ENCODE measurements around the gene NMRK1. TPM values are rescaled to one million over a fixed set of nuclear protein-coding genes. Genes with fewer than 3 reads are reported as not detected.

The NMRK1 gene
- total and polyA plus RNA-seq, 7 experiments from 2014 or later = 23.4 to 103 (median 64.3) TPM

GRCh38 chr9:75106857-75107256, 18.9 kb upstream of the NMRK1 start:
- peaks cover 3 to 32% (median 20%) of the 10 kb centered on the region in 5 donors for H3K36me3 Mint-ChIP-seq
- POLR2A ChIA-PET = interaction anchor here (0.8 to 4.1 kb wide), 2 partner anchors 20 to 42 kb away, joined by 6 to 18 read pairs; partner anchors contain the start of genes NMRK1 and OSTF1

GRCh38 chr9:75105841-75106240, 17.9 kb upstream of the NMRK1 start:
- peaks cover 3 to 21% of the 10 kb centered on the region in 2 donors for H3K4me1 ChIP-seq (ENCODE audit: control insufficient read depth in 2 of 2, insufficient read depth in 2 of 2, low read length in 2 of 2)
- CTCF ChIA-PET = no interaction called here
- peaks cover 3 to 34% (median 25%) of the 10 kb centered on the region in 5 donors for H3K36me3 Mint-ChIP-seq

More at GRCh38 chr9:75106857-75107256, 18.9 kb upstream of the NMRK1 start:
- H3K4me3 ChIP-seq (ENCODE audit: low read length) = no peak overlapping the region
- peaks cover 38 to 86% (median 74%) of the 10 kb centered on the region in 7 donors for H3K4me1 Mint-ChIP-seq
- H3K27ac ChIP-seq (ENCODE audit: low read depth, low read length) = no peak overlapping the region
- CTCF ChIA-PET = interaction anchor here (0.7 kb wide), 1 partner anchor 14 kb away, joined by 4 read pairs; no protein-coding TSS in a partner anchor
- H3K9me3 ChIP-seq (ENCODE audit: control insufficient read depth in 2 of 3, low read length in 3 of 3) = no peaks in the 10 kb centered on the region
- peak overlapping the region in 2 of 9 donors; percentile 23 to 25 for H3K27ac Mint-ChIP-seq
- H3K4me3 Mint-ChIP-seq = no peak overlapping the region
- no peak for ATAC-seq
- H3K27me3 Mint-ChIP-seq = no peaks in the 10 kb centered on the region
- DNase-seq = no peak
- H3K36me3 ChIP-seq (ENCODE audit: control insufficient read depth in 2 of 3, insufficient read depth in 3 of 3, low read length in 3 of 3) = no peaks in the 10 kb centered on the region
- no peaks in the 10 kb centered on the region for H3K27me3 ChIP-seq (ENCODE audit: control insufficient read depth in 2 of 2, insufficient read depth in 2 of 2, low read length in 2 of 2)
- H3K9me3 Mint-ChIP-seq = no peaks in the 10 kb centered on the region
- intact Hi-C loops (cut with micrococcal nuclease) = no loop called here
- H3K4me1 ChIP-seq (ENCODE audit: control insufficient read depth in 2 of 2, insufficient read depth in 2 of 2, low read length in 2 of 2) = peaks cover 3 to 17% of the 10 kb centered on the region in 2 donors

GRCh38 chr9:75105019-75105540, 17.1 kb upstream of the NMRK1 start:
- no peak for DNase-seq
- POLR2A ChIA-PET = interaction anchor here (0.9 to 4.1 kb wide), 4 partner anchors 10 to 22 kb away, joined by 3 to 18 read pairs (median 4); partner anchors contain the start of genes NMRK1 and OSTF1

More at GRCh38 chr9:75105841-75106240, 17.9 kb upstream of the NMRK1 start:
- POLR2A ChIA-PET = interaction anchor here (0.9 to 4.1 kb wide), 3 partner anchors 9 to 19 kb away, joined by 3 to 18 read pairs (median 3); partner anchors contain the start of genes NMRK1 and OSTF1
- Mint-ChIP-seq H3K27me3 (no peaks in the 10 kb centered on the region), H3K4me1 (peaks cover 39 to 85% (median 75%) of the 10 kb centered on the region in 7 donors), H3K4me3 (peak overlapping the region in 2 of 10 donors; percentile 0 to 11), H3K27ac (peak overlapping the region in 6 of 9 donors; percentile 16 to 80 (median 38)), H3K9me3 (no peaks in the 10 kb centered on the region)
- no peak for ATAC-seq
- DNase-seq = no peak
- Histone ChIP-seq H3K9me3 (ENCODE audit: control insufficient read depth in 2 of 3, low read length in 3 of 3) (no peaks in the 10 kb centered on the region), H3K4me3 (ENCODE audit: low read length) (no peak overlapping the region), H3K27ac (ENCODE audit: low read depth, low read length) (no peak overlapping the region), H3K27me3 (ENCODE audit: control insufficient read depth in 2 of 2, insufficient read depth in 2 of 2, low read length in 2 of 2) (no peaks in the 10 kb centered on the region), H3K36me3 (ENCODE audit: control insufficient read depth in 2 of 3, insufficient read depth in 3 of 3, low read length in 3 of 3) (no peaks in the 10 kb centered on the region)
- intact Hi-C loops (cut with micrococcal nuclease) = no loop called here

DNA sequence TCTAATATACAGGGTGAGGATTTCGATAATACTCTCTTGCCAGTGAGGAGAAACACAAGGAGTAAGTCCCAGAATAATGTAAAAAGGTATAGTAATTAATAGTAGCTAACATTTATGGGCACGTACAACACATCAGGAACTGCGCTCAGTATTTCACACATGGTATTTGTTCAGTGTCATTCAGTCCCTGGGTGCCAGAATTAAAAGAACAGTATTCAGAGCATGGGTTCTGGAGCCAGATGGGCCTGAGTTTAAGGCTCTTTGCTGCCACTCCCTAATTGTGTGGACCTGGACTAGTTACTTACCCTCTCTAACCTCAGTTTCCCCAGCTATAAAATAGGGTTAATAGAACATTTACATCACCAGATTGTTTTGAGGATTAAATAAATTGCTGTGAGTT, 16.7 kb upstream of the NMRK1 start:
- Mint-ChIP-seq H3K4me1 (peaks cover 36 to 81% (median 69%) of the 10 kb centered on the region in 7 donors), H3K27ac (peak overlapping the region in 7 of 9 donors; percentile 12 to 76 (median 52)), H3K9me3 (no peaks in the 10 kb centered on the region), H3K36me3 (peaks cover 0 to 28% (median 19%) of the 10 kb centered on the region in 5 donors), H3K4me3 (peak overlapping the region in 2 of 10 donors; percentile 0 to 14), H3K27me3 (no peaks in the 10 kb centered on the region)
- ChIA-PET CTCF (interaction anchor here (0.6 kb wide), 1 partner anchor 941 kb away, joined by 3 read pairs; no protein-coding TSS in a partner anchor), POLR2A (interaction anchor here (0.7 to 4.1 kb wide), 3 partner anchors 9 to 21 kb away, joined by 5 to 18 read pairs (median 5); partner anchors contain the start of genes NMRK1 and OSTF1)
- ATAC-seq = no peak
- no peaks in the 10 kb centered on the region for H3K27me3 ChIP-seq (ENCODE audit: control insufficient read depth in 2 of 2, insufficient read depth in 2 of 2, low read length in 2 of 2)
- intact Hi-C loops (cut with micrococcal nuclease) = no loop called here
- H3K36me3 ChIP-seq (ENCODE audit: control insufficient read depth in 2 of 3, insufficient read depth in 3 of 3, low read length in 3 of 3) = no peaks in the 10 kb centered on the region
- peaks cover 3 to 22% of the 10 kb centered on the region in 2 donors for H3K4me1 ChIP-seq (ENCODE audit: control insufficient read depth in 2 of 2, insufficient read depth in 2 of 2, low read length in 2 of 2)
- DNase-seq = no peak
- H3K27ac ChIP-seq (ENCODE audit: low read depth, low read length) = no peak overlapping the region
- H3K9me3 ChIP-seq (ENCODE audit: control insufficient read depth in 2 of 3, low read length in 3 of 3) = no peaks in the 10 kb centered on the region
- no peak overlapping the region for H3K4me3 ChIP-seq (ENCODE audit: low read length)

More at GRCh38 chr9:75105019-75105540, 17.1 kb upstream of the NMRK1 start:
- Histone ChIP-seq H3K27me3 (ENCODE audit: control insufficient read depth in 2 of 2, insufficient read depth in 2 of 2, low read length in 2 of 2) (no peaks in the 10 kb centered on the region), H3K9me3 (ENCODE audit: control insufficient read depth in 2 of 3, low read length in 3 of 3) (no peaks in the 10 kb centered on the region), H3K4me3 (ENCODE audit: low read length) (no peak overlapping the region), H3K36me3 (ENCODE audit: control insufficient read depth in 2 of 3, insufficient read depth in 3 of 3, low read length in 3 of 3) (no peaks in the 10 kb centered on the region), H3K27ac (ENCODE audit: low read depth, low read length) (no peak overlapping the region), H3K4me1 (ENCODE audit: control insufficient read depth in 2 of 2, insufficient read depth in 2 of 2, low read length in 2 of 2) (peaks cover 3 to 22% of the 10 kb centered on the region in 2 donors)
- Mint-ChIP-seq H3K27ac (peak overlapping the region in 8 of 9 donors; percentile 39 to 80 (median 64)), H3K9me3 (no peaks in the 10 kb centered on the region), H3K4me3 (peak overlapping the region in 4 of 10 donors; percentile 0 to 47 (median 37)), H3K27me3 (no peaks in the 10 kb centered on the region), H3K36me3 (peaks cover under 1 to 31% (median 22%) of the 10 kb centered on the region in 5 donors), H3K4me1 (peaks cover 34 to 80% (median 72%) of the 10 kb centered on the region in 7 donors)
- CTCF ChIA-PET = no interaction called here
- ATAC-seq = no peak
- intact Hi-C loops (cut with micrococcal nuclease) = no loop called here

DNA sequence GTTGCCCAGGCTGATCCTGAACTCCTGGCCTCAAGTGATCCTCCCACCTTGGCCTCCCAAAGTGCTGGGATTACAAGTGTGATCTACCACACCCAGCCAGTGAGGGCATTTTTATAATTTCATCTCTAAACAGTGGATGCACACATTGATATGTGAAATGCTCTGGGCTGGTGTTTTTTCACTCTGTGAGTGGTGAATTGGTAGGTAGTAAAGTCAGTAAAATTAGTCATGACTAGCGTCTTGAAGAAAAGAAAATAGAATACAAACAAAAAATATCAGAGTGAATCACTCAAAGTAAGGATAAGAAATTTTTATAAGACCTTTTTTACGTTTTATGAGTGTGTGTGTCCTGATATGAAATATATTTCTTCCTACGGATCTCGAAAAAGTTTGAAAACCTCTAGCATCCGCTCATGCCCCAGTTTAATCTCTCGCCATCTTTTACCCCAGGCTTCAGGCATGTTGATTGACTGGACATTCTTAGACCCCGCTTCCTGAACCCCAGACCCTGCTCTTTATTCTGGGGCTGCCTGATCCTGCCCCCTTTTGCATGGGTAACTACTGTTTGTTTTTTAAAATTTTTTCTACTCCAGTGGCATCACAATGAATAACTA, 14.3 kb upstream of the NMRK1 start:
- Mint-ChIP-seq H3K36me3 (peaks cover 0 to 33% (median 17%) of the 10 kb centered on the region in 5 donors), H3K27me3 (no peaks in the 10 kb centered on the region), H3K4me1 (peaks cover 34 to 78% (median 66%) of the 10 kb centered on the region in 7 donors), H3K9me3 (no peaks in the 10 kb centered on the region), H3K4me3 (no peak overlapping the region), H3K27ac (peak overlapping the region in 7 of 9 donors; percentile 24 to 75 (median 59))
- H3K27me3 ChIP-seq (ENCODE audit: control insufficient read depth in 2 of 2, insufficient read depth in 2 of 2, low read length in 2 of 2) = no peaks in the 10 kb centered on the region
- POLR2A ChIA-PET = interaction anchor here (1.0 to 1.6 kb wide), 3 partner anchors 11 to 15 kb away, joined by 3 to 5 read pairs (median 4); partner anchors contain the start of genes NMRK1 and OSTF1
- no peak overlapping the region for H3K27ac ChIP-seq (ENCODE audit: low read depth, low read length)
- no peaks in the 10 kb centered on the region for H3K36me3 ChIP-seq (ENCODE audit: control insufficient read depth in 2 of 3, insufficient read depth in 3 of 3, low read length in 3 of 3)
- H3K9me3 ChIP-seq (ENCODE audit: control insufficient read depth in 2 of 3, low read length in 3 of 3) = no peaks in the 10 kb centered on the region
- no peak for ATAC-seq
- intact Hi-C loops (cut with micrococcal nuclease) = no loop called here
- no peak overlapping the region for H3K4me3 ChIP-seq (ENCODE audit: low read length)
- CTCF ChIA-PET = interaction anchor here (0.6 to 1.5 kb wide), 2 partner anchors 15 to 1337 kb away, joined by 3 to 4 read pairs; no protein-coding TSS in a partner anchor
- DNase-seq = no peak
- H3K4me1 ChIP-seq (ENCODE audit: control insufficient read depth in 2 of 2, insufficient read depth in 2 of 2, low read length in 2 of 2) = peaks cover 3 to 30% of the 10 kb centered on the region in 2 donors

DNA sequence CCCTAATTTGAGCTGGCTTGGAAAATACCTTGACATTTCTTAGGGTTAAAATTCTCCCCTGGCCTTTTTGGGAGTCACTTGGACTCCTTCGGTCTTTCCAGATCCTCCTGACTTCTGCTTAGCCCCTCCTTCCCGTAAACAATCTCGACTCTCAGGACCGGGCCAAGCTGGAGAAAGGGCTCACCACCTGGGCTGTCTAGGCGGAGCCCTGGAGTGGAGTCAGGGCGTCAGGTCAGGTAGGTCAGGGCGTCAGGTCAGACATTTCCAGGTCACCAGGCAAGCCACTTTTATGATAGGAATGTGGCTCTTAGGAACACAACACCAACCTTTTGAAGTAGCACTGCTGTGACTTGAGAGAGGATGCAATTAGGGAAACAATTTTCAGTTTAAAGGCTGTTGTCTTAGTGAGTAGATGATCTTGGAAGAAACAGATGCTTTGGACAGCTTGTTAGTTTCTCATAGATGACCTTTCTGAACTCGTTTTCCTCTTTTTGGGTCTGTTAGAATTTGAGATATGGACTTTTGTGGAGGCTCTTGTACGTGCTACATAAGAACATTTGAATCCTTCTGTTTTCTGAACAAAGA, 13.1 kb upstream of the NMRK1 start:
- no peak for ATAC-seq
- Mint-ChIP-seq H3K4me1 (peaks cover 37 to 83% (median 70%) of the 10 kb centered on the region in 7 donors), H3K9me3 (no peaks in the 10 kb centered on the region), H3K36me3 (peaks cover 0 to 32% (median 20%) of the 10 kb centered on the region in 5 donors), H3K27ac (peak overlapping the region in 6 of 9 donors; percentile 10 to 75 (median 64)), H3K27me3 (no peaks in the 10 kb centered on the region), H3K4me3 (peak overlapping the region in 1 of 10 donors; percentile 59)
- Histone ChIP-seq H3K27me3 (ENCODE audit: control insufficient read depth in 2 of 2, insufficient read depth in 2 of 2, low read length in 2 of 2) (no peaks in the 10 kb centered on the region), H3K27ac (ENCODE audit: low read depth, low read length) (no peak overlapping the region), H3K4me3 (ENCODE audit: low read length) (no peak overlapping the region), H3K4me1 (ENCODE audit: control insufficient read depth in 2 of 2, insufficient read depth in 2 of 2, low read length in 2 of 2) (peaks cover 3 to 35% of the 10 kb centered on the region in 2 donors), H3K9me3 (ENCODE audit: control insufficient read depth in 2 of 3, low read length in 3 of 3) (no peaks in the 10 kb centered on the region), H3K36me3 (ENCODE audit: control insufficient read depth in 2 of 3, insufficient read depth in 3 of 3, low read length in 3 of 3) (peaks cover 0 to 4% (median 0%) of the 10 kb centered on the region in 3 experiments)
- intact Hi-C loops (cut with micrococcal nuclease) = no loop called here
- ChIA-PET CTCF (interaction anchor here (1.5 kb wide), 1 partner anchor 17 kb away, joined by 3 read pairs; no protein-coding TSS in a partner anchor), POLR2A (interaction anchor here (0.8 to 1.6 kb wide), 4 partner anchors 9 to 37 kb away, joined by 3 to 5 read pairs (median 4); partner anchors contain the start of genes NMRK1 and OSTF1)
- no peak for DNase-seq
